ENCODE data around the gene SH3PXD2A.

GRCh38 chr10:103859161-103860086 is 4.0 kb upstream of the SH3PXD2A start:
- no peak for TF ChIP-seq POLR2A (IDR thresholded peaks at IDR 0.05; ENCODE audit: low read depth, low read length)
- no peak for TF ChIP-seq TAF1 (IDR thresholded peaks at IDR 0.05; ENCODE audit: borderline replicate concordance, low read depth, low read length)
